ENCODE results near the gene CD151. TPM values are rescaled to one million over a fixed set of nuclear protein-coding genes. Genes with fewer than 3 reads are reported as not detected.

The CD151 gene
- polyA plus RNA-seq, 1 donor (not counting 4 experiments of a cell fraction or from before 2014, with no cell fraction given), result 434 TPM

- no peaks in the 10 kb centered on the region for H3K9me3 ChIP-seq (ENCODE audit: control insufficient read depth, low read depth, low read length)
- no peak overlapping the region for H3K4me3 ChIP-seq (ENCODE audit: control insufficient read depth in 2 of 3, extremely low read depth in 1 of 3, insufficient read depth in 2 of 3, low read depth in 1 of 3, low read length in 3 of 3)
- H3K9me1 ChIP-seq (ENCODE audit: control insufficient read depth, extremely low read depth, insufficient read depth, low read length), result no peaks in the 10 kb centered on the region
- no peaks in the 10 kb centered on the region for H3K79me2 ChIP-seq (ENCODE audit: control insufficient read depth, insufficient read depth, low read length)
- dilution Hi-C loops (cut with MboI; ENCODE audit: extremely low pct_ligation_motif_present, low sequenced_read_pairs), result no loop called here
- no peak overlapping the region for H3K27ac ChIP-seq (ENCODE audit: control insufficient read depth, insufficient read depth, low read length)
- DNase-seq (ENCODE audit: low read depth, low spot score), result no peak
- no peak for TF ChIP-seq EZH2 (IDR thresholded peaks at IDR 0.05; ENCODE audit: low read length)
- TF ChIP-seq CTCF (optimal IDR thresholded peaks at IDR 0.05 in 1 of 3, IDR thresholded peaks at IDR 0.05 in 1 of 3, conservative IDR thresholded peaks at IDR 0.05 in 1 of 3; ENCODE audit: extremely low read depth in 1 of 3, insufficient read depth in 2 of 3, low read length in 3 of 3), result no peak
- no peak overlapping the region for H3K4me2 ChIP-seq (ENCODE audit: control insufficient read depth, extremely low read depth, insufficient read depth, low read depth, low read length)
- no peaks in the 10 kb centered on the region for H3K4me1 ChIP-seq (ENCODE audit: control insufficient read depth, extremely low read depth, insufficient read depth, low read length)
- H2AFZ ChIP-seq (ENCODE audit: control insufficient read depth, low read length), result no peak overlapping the region
- FAIRE-seq, result no peak
- H4K20me1 ChIP-seq (ENCODE audit: control insufficient read depth, extremely low read depth, insufficient read depth, low read length), result no peaks in the 10 kb centered on the region
- peaks cover 7 to 15% of the 10 kb centered on the region in 2 experiments for H3K36me3 ChIP-seq (ENCODE audit: control insufficient read depth in 2 of 2, extremely low read depth in 1 of 2, insufficient read depth in 2 of 2, low read length in 2 of 2)
- H3K9ac ChIP-seq (ENCODE audit: control insufficient read depth, extremely low read depth, insufficient read depth, low read length), result no peak overlapping the region
- no peaks in the 10 kb centered on the region for H3K27me3 ChIP-seq (ENCODE audit: control insufficient read depth, extremely low read depth, insufficient read depth, low read length)
Measured at GRCh38 chr11:882596-882995, 49.8 kb downstream of the CD151 start.

- H3K4me1 ChIP-seq (ENCODE audit: control insufficient read depth, extremely low read depth, insufficient read depth, low read length), result no peaks in the 10 kb centered on the region
- TF ChIP-seq EZH2 (IDR thresholded peaks at IDR 0.05; ENCODE audit: low read length) (no peak), CTCF (optimal IDR thresholded peaks at IDR 0.05 in 1 of 3, IDR thresholded peaks at IDR 0.05 in 1 of 3, conservative IDR thresholded peaks at IDR 0.05 in 1 of 3; ENCODE audit: extremely low read depth in 1 of 3, insufficient read depth in 2 of 3, low read length in 3 of 3) (no peak)
- DNase-seq (ENCODE audit: low read depth, low spot score), result no peak
- no peak overlapping the region for H3K4me2 ChIP-seq (ENCODE audit: control insufficient read depth, extremely low read depth, insufficient read depth, low read depth, low read length)
- no peak for FAIRE-seq
- H3K79me2 ChIP-seq (ENCODE audit: control insufficient read depth, insufficient read depth, low read length), result no peaks in the 10 kb centered on the region
- dilution Hi-C loops (cut with MboI; ENCODE audit: extremely low pct_ligation_motif_present, low sequenced_read_pairs), result no loop called here
- H3K27me3 ChIP-seq (ENCODE audit: control insufficient read depth, extremely low read depth, insufficient read depth, low read length), result no peaks in the 10 kb centered on the region
- peaks cover 13 to 15% of the 10 kb centered on the region in 2 experiments for H3K36me3 ChIP-seq (ENCODE audit: control insufficient read depth in 2 of 2, extremely low read depth in 1 of 2, insufficient read depth in 2 of 2, low read length in 2 of 2)
- no peak overlapping the region for H3K9ac ChIP-seq (ENCODE audit: control insufficient read depth, extremely low read depth, insufficient read depth, low read length)
- no peak overlapping the region for H2AFZ ChIP-seq (ENCODE audit: control insufficient read depth, low read length)
- no peak overlapping the region for H3K27ac ChIP-seq (ENCODE audit: control insufficient read depth, insufficient read depth, low read length)
- no peak overlapping the region for H3K4me3 ChIP-seq (ENCODE audit: control insufficient read depth in 2 of 3, extremely low read depth in 1 of 3, insufficient read depth in 2 of 3, low read depth in 1 of 3, low read length in 3 of 3)
- H3K9me3 ChIP-seq (ENCODE audit: control insufficient read depth, low read depth, low read length), result no peaks in the 10 kb centered on the region
- no peaks in the 10 kb centered on the region for H3K9me1 ChIP-seq (ENCODE audit: control insufficient read depth, extremely low read depth, insufficient read depth, low read length)
- no peaks in the 10 kb centered on the region for H4K20me1 ChIP-seq (ENCODE audit: control insufficient read depth, extremely low read depth, insufficient read depth, low read length)
Measured at GRCh38 chr11:883527-883926, 50.8 kb downstream of the CD151 start.
